ENCODE measurements around the gene TBK1.

GRCh38 chr12:64428956-64429355, 23.0 kb upstream of the TBK1 start:
- TF ChIP-seq, protein P1, sequence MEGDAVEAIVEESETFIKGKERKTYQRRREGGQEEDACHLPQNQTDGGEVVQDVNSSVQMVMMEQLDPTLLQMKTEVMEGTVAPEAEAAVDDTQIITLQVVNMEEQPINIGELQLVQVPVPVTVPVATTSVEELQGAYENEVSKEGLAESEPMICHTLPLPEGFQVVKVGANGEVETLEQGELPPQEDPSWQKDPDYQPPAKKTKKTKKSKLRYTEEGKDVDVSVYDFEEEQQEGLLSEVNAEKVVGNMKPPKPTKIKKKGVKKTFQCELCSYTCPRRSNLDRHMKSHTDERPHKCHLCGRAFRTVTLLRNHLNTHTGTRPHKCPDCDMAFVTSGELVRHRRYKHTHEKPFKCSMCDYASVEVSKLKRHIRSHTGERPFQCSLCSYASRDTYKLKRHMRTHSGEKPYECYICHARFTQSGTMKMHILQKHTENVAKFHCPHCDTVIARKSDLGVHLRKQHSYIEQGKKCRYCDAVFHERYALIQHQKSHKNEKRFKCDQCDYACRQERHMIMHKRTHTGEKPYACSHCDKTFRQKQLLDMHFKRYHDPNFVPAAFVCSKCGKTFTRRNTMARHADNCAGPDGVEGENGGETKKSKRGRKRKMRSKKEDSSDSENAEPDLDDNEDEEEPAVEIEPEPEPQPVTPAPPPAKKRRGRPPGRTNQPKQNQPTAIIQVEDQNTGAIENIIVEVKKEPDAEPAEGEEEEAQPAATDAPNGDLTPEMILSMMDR (IDR thresholded peaks at IDR 0.05) = no peak
- TF ChIP-seq FOXJ3 (CRISPR knock-in tag; IDR thresholded peaks at IDR 0.05; ENCODE audit: borderline replicate concordance) (no peak), TCF7 (CRISPR knock-in tag; IDR thresholded peaks at IDR 0.05; ENCODE audit: low read depth) (no peak), SP1 (CRISPR knock-in tag; conservative IDR thresholded peaks at IDR 0.05) (no peak), CREM (CRISPR knock-in tag; IDR thresholded peaks at IDR 0.05) (no peak), ZSCAN18 (CRISPR knock-in tag; IDR thresholded peaks at IDR 0.05) (no peak), ATF6 (CRISPR knock-in tag; IDR thresholded peaks at IDR 0.05) (no peak)
- TF ChIP-seq, protein P2, sequence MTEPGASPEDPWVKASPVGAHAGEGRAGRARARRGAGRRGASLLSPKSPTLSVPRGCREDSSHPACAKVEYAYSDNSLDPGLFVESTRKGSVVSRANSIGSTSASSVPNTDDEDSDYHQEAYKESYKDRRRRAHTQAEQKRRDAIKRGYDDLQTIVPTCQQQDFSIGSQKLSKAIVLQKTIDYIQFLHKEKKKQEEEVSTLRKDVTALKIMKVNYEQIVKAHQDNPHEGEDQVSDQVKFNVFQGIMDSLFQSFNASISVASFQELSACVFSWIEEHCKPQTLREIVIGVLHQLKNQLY (CRISPR knock-in tag; IDR thresholded peaks at IDR 0.05) = no peak
